ENCODE measurements around the gene STX19.

STX19 gene

DNA sequence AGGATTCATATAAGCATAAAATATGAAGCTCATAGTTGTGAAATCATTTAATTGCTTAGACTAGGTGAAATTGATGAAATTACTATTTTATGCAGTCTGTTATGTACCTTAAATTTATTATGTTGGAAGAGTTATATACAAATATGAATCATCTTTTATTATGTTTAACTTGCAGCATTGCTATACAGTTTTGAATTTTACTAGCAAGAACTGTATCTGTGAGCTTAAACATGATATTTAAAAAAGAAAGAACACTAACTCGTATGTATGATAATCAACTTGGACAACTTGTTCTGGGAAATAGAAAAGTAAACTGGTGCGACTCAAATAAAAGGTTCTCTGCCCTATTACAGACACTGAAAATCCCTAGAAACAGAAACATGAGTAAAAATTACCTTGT lies 1.8 kb downstream of the STX19 start:
- DNase-seq (ENCODE audit: low read depth), result no peak

DNA sequence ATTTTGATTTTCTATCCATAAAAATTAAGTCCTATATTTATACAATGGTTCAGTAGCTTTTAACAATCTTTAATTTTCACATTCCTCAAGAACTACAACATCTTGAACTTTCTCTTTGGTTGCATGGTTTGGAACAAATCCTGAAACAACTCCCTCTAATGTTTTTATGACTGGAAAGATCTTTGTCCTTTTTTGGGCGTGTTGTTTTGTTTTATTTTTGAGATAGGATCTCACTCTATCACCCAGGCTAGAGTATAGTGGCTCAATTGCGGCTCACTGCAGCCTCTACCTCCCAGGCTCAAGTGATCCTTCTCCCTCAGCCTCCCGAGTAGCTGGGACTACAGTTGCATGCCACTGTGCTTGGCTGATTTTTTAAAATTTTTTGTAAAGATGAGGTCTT lies 4.0 kb downstream of the STX19 start:
- no peak for DNase-seq (ENCODE audit: low read depth)

GRCh38 chr3:94020293-94020692 lies 8.1 kb downstream of the STX19 start:
- DNase-seq (ENCODE audit: low read depth), result no peak

- no peak for DNase-seq (ENCODE audit: low read depth)
Measured at GRCh38 chr3:94019659-94020058, 8.7 kb downstream of the STX19 start.

DNA sequence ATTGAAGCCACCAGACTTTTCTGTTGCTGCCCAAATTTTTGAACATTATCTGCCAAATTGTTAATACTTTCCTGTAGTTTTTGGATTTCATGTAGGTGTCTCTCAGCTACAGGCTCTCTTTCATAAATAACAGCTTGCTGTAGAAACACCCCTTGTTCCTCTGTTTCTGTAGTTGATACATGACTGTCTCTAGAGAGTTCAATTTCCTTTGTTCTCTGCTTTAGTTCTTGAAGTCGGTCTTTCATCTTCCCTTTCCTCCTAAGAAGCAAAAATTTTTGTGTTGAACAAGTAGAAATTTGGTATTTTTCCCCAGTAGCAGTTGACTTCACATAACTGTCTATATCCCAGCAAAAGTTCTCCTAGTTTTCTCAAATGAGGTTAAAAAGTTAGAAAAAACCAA lies 13.4 kb downstream of the STX19 start:
- DNase-seq (ENCODE audit: low read depth), result no peak

DNA sequence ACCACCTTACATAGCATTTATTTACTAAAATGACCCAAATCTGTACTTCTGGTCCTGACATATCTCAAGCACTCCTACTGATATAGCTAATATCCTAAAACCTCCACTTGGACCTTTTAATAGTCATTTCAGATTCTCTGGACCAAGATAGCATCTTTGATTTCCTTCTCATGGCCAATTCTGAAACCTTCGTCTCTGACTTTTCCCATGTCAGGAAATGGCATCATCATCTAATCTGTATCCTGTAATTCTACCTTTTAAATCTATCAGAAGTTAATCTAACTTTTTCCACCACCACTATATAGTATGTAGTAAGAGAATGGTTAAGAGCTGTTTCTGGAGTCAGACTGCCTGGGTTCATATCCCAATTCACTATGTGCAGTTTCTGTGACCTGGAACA lies 16.2 kb downstream of the STX19 start:
- no peak for DNase-seq (ENCODE audit: low read depth)

DNA sequence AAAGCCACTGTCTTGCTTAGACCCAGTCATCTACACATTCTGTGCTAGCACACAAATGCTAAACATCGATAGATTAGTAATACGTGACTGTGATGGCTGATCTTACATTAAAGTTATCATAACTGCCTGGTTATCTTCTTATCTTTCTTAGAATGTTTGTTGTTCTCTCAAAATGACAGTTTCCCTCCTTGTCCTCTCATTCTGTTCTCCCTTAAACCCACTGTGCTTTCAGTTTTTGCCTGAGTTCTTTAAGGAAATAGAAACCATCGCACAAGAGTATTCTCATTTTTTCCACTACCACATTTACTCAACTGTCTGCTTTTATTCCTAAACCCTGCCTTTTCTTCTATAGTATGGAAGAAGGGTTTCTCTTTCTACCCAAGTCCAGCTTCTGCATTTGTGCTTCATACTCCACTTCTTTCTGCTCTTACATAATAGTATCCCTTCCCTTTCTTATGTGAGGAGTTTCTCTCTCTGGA lies 17.1 kb downstream of the STX19 start:
- DNase-seq (ENCODE audit: low read depth), result no peak

- no peak for DNase-seq (ENCODE audit: low read depth)
Measured at GRCh38 chr3:94009608-94010007, 18.8 kb downstream of the STX19 start.

GRCh38 chr3:94008253-94008652 lies 20.1 kb downstream of the STX19 start:
- no peak for DNase-seq (ENCODE audit: low read depth)

DNA sequence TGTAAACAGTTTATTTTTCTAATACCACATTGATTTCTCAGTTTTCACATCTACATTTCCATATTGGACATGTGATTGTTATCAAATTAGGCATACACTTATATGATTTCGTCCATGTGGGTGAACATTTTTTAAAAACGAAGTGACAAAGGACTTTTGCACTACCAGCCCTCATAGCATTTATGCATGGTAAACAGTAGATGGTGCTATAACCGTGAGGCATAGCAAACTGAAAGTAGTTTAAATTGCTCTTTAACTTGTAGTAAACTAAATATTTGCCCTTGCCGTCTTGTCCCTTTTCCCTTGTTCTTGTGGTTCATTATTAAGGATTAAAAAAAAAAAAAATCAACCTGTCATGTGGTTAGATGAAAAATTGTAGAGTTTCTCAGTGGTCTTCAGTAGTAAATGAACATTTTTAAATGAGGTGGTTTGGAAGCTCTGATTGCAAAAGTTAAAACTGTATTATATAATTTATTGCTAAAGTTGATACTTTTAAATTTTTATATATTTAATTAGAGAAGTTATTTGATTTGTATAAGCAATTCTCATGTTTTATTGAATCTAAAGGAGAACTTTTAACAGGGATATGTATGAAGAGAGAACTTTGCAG lies 24.0 kb downstream of the STX19 start:
- DNase-seq (ENCODE audit: low read depth), result no peak

- DNase-seq (ENCODE audit: low read depth), result no peak
Measured at GRCh38 chr3:94001827-94002495, 26.4 kb downstream of the STX19 start.

- DNase-seq (ENCODE audit: low read depth), result no peak
Measured at GRCh38 chr3:94001191-94001590, 27.2 kb downstream of the STX19 start.

DNA sequence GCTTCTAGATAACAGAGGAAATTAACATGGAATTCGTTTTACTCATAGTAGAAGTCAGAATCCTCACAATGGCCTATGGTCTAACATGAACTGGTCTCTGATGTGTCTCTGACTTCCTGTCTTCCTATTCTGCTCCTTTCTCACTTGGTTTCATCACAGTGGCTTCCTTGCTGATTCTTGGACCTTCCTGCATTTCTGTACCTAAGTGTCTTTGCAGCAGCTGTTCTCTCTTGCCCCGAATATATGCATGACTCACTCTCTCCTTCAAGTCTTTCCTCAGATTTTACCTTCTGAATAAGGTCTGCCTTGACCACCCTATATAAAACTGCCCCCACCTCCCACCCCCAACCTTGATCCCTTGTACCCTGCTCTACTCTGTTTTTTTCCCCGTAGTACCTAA lies 34.3 kb downstream of the STX19 start:
- DNase-seq (ENCODE audit: low read depth), result no peak

GRCh38 chr3:93992207-93992606 lies 36.2 kb downstream of the STX19 start:
- no peak for DNase-seq (ENCODE audit: low read depth)

GRCh38 chr3:93991631-93992030 lies 36.8 kb downstream of the STX19 start:
- DNase-seq (ENCODE audit: low read depth), result no peak

DNA sequence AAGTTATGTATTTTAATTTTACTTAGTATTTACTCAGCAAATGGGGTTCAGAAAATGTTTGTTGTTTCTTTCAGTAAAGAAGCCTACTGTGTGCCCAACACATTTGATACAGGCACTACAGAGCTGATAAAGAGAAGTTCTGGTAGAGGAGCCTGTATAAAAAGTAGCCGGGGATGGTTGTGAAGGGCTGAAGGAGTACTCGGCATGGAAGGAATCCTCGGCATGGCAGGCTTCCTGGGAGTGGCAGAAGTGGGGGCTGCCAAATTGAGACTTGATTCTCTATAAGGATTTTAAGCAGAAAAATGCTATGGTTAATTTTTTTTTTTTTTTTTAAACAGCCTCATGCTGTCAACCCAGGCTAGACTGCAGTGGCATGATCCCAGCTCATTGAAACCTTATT lies 39.2 kb downstream of the STX19 start:
- DNase-seq (ENCODE audit: low read depth), result no peak

DNA sequence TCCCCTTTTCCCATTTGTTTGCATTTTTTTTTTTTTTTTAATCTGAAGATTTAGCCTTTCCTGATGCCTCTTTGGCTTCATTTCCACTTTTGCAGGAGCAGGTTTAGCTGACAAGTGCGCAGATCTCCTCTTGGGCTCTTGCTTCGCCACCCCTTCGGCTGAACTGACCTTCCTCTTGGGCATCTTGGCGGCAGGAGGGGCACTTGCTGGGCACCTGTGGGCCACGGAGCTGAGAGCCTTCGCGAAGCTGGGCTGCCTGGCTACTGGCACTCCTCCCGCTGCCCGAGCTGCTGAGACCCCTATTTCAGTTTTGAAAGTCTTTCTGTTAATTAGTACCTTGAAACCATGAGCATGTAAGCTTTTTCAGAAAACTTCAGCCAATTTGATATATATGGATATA lies 39.6 kb downstream of the STX19 start:
- DNase-seq (ENCODE audit: low read depth), result no peak

DNA sequence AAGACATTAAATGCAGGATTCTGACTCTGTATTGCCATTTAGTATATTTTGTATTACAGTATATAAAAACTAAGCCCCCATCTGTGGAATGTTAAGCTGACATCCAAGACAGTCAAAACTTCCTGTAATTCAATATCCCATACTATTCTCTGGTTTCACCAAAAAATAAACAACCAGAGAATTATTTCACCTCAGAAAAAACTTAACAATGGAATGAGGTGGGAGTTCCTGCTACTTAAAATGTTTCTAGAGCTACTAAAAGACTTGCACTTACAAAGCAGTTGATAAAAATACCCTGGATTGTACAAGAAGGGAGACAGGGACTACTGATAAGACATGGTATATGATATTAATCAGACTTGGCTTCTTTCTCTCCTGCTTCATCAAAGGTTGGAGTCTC lies 40.1 kb downstream of the STX19 start:
- no peak for DNase-seq (ENCODE audit: low read depth)

- DNase-seq (ENCODE audit: low read depth), result no peak
Measured at GRCh38 chr3:93984618-93985017, 43.8 kb downstream of the STX19 start.

DNA sequence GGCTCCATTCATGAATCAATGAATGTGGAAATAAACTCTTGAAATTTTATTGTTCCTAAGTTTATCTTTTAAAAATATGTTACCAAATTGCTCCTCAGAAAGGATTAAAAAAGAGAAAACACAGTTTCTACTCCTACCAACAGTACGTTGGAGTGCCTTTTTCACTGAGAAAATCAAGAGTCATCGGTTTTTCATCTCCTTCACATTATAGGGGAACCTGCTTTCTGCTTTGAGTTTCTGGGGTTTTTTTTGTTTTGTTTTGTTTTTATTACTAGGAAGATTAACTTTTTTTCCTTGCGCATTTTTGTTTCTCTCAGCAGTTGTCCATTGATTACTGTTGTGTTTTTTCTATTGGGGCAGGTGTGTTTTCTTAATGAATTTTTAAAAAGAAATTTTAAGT lies 45.0 kb downstream of the STX19 start:
- no peak for DNase-seq (ENCODE audit: low read depth)

GRCh38 chr3:93981649-93982048 lies 46.7 kb downstream of the STX19 start:
- DNase-seq (ENCODE audit: low read depth), result no peak

DNA sequence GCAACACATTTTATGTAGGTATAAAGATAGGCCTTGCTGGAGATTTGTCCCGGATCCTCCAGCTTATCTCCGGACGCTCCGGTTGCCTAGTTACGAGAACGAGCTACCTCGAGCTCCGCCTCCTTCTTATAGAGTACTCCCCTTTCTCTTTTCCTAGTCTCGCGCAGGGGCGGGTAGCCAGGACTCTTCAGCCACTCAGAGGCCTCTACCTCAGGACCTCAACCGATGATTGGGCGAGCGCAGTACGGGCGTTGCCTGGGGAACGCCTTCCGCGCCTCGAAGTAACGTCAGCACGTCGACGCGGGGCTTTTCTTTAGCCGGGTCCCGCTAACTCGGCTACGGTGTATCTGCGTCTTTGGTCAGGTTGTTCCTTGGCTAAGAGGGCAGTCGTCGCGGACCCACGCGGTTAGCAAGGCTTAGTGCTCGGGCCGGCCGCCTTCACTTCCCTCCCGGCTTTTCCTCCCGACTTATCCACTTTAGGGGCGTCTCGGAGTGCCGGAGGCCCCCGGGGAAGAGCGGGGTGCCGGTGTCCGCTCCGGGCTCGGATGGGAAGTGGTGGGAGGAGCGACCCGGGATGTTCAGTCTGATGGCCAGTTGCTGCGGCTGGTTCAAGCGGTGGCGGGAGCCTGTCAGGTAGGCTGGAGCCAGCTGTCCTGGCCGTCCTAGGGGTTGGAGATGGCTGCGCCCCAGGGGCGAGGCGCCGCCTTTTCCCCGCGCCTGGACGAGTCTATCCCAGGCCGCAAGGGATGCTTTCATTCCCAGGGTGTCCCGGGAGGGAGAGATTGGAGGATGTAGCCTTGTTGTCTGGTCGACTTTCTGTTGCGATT lies 48.3 kb downstream of the STX19 start, which contains the start of gene ARL13B:
Gene ARL13B (plus strand): TSS at position 306 of the 827 bp plus-strand sequence. CDS start 269 bp downstream, at position 575.
- DNase-seq (ENCODE audit: low read depth), result peak; percentile 85

All from activated T-cell treated with anti-CD3 and anti-CD28 coated beads for 48 hours (primary cell).